ENCODE data around the gene PLEKHN1.

PLEKHN1 gene

GRCh38 chr1:1021010-1021919, 55.0 kb downstream of the PLEKHN1 start:
- Mint-ChIP-seq H3K27ac (no peak overlapping the region), H3K4me3 (peak overlapping the region; percentile 52), H3K36me3 (peaks cover 12% of the 10 kb centered on the region), H3K4me1 (peaks cover 20% of the 10 kb centered on the region), H3K9me3 (no peaks in the 10 kb centered on the region)
- ATAC-seq (no peak), DNase-seq (ENCODE audit: low spot score in 2 of 2) (no peak)

GRCh38 chr1:1021920-1022259, 55.6 kb downstream of the PLEKHN1 start:
- Mint-ChIP-seq H3K4me1 (peaks cover 20% of the 10 kb centered on the region), H3K9me3 (no peaks in the 10 kb centered on the region), H3K36me3 (peaks cover 12% of the 10 kb centered on the region), H3K27ac (no peak overlapping the region), H3K4me3 (peak overlapping the region; percentile 52)
- ATAC-seq = no peak
- no peak for DNase-seq (ENCODE audit: low spot score in 2 of 2)

GRCh38 chr1:1022302-1023009, 56.2 kb downstream of the PLEKHN1 start:
- ATAC-seq (no peak), DNase-seq (ENCODE audit: low spot score in 2 of 2) (no peak)
- no peak overlapping the region for H3K27ac Mint-ChIP-seq
- H3K4me3 Mint-ChIP-seq = no peak overlapping the region
- H3K4me1 Mint-ChIP-seq = peaks cover 16% of the 10 kb centered on the region
- H3K36me3 Mint-ChIP-seq = peaks cover 7% of the 10 kb centered on the region
- no peaks in the 10 kb centered on the region for H3K9me3 Mint-ChIP-seq

GRCh38 chr1:1023700-1024099, 57.4 kb downstream of the PLEKHN1 start:
- peaks cover 16% of the 10 kb centered on the region for H3K4me1 Mint-ChIP-seq
- H3K9me3 Mint-ChIP-seq = no peaks in the 10 kb centered on the region
- peaks cover 7% of the 10 kb centered on the region for H3K36me3 Mint-ChIP-seq
- ATAC-seq = no peak
- no peak overlapping the region for H3K4me3 Mint-ChIP-seq
- no peak overlapping the region for H3K27ac Mint-ChIP-seq
- DNase-seq (ENCODE audit: low spot score in 2 of 2) = no peak

- no peaks in the 10 kb centered on the region for H3K9me3 Mint-ChIP-seq
- DNase-seq (ENCODE audit: low spot score in 2 of 2) = no peak
- no peak overlapping the region for H3K4me3 Mint-ChIP-seq
- peaks cover 16% of the 10 kb centered on the region for H3K4me1 Mint-ChIP-seq
- H3K36me3 Mint-ChIP-seq = peaks cover 7% of the 10 kb centered on the region
- no peak overlapping the region for H3K27ac Mint-ChIP-seq
- ATAC-seq = no peak
Observed at GRCh38 chr1:1024149-1024770, 58.0 kb downstream of the PLEKHN1 start.

- no peak for ATAC-seq
- peaks cover 7% of the 10 kb centered on the region for H3K36me3 Mint-ChIP-seq
- DNase-seq (ENCODE audit: low spot score in 2 of 2) = no peak
Observed at GRCh38 chr1:1024771-1025699, 58.8 kb downstream of the PLEKHN1 start.

More at GRCh38 chr1:1024771-1025699, 58.8 kb downstream of the PLEKHN1 start:
- Mint-ChIP-seq H3K27ac (no peak overlapping the region), H3K4me3 (no peak overlapping the region), H3K9me3 (no peaks in the 10 kb centered on the region), H3K4me1 (peaks cover 16% of the 10 kb centered on the region)
